Keratinocyte (primary cell): ENCODE results near the gene RGS8. TPM values are rescaled to one million over a fixed set of nuclear protein-coding genes. Genes with fewer than 3 reads are reported as not detected.

Experiments used
- DNase-seq: peaks from one replicate; pipeline ENCODE4 v3.0.0-alpha.2; 2011; ENCODE audit warnings: low read depth, missing footprints, low spot score
- FAIRE-seq: peaks from 2 replicates; lab custom pipeline; 2011; peaks lifted over from hg19 to GRCh38; lab: Jason Lieb, UNC
- H2AFZ ChIP-seq: 2 replicates; pipeline ENCODE4 v1.6.0; 2012; ENCODE audit warnings: low read length, control low read depth, inconsistent platforms; ENCODE audit not compliant: control insufficient read depth
- H3K27ac ChIP-seq: 2 replicates; pipeline ENCODE4 v1.5.1; 2011; ENCODE audit warnings: low read length; ENCODE audit not compliant: control insufficient read depth, insufficient read depth
- H3K27me3 ChIP-seq: 3 replicates; pipeline ENCODE4 v1.6.0; 2011; ENCODE audit warnings: low read length; ENCODE audit not compliant: control insufficient read depth, insufficient read depth; ENCODE audit errors: extremely low read depth
- H3K36me3 ChIP-seq, 2 experiments: 2 replicates in 1 of 2; 3 replicates in 1 of 2; pipeline ENCODE4 v1.5.1; 2011; ENCODE audit warnings: low read length in 2 of 2, mild to moderate bottlenecking in 1 of 2; ENCODE audit not compliant: control insufficient read depth in 2 of 2, insufficient read depth in 2 of 2; ENCODE audit errors: extremely low read depth in 1 of 2
- H3K4me1 ChIP-seq: 3 replicates; pipeline ENCODE4 v1.5.1; 2011; ENCODE audit warnings: low read length; ENCODE audit not compliant: control insufficient read depth, insufficient read depth; ENCODE audit errors: extremely low read depth
- H3K4me2 ChIP-seq: 3 replicates; pipeline ENCODE4 v1.6.0; 2011; ENCODE audit warnings: low read depth, low read length; ENCODE audit not compliant: control insufficient read depth, insufficient read depth; ENCODE audit errors: extremely low read depth
- H3K4me3 ChIP-seq, 3 experiments: fragments of 200-600 bp in 1 of 3; sonication (generic) in 1 of 3; 2 replicates in 2 of 3; 3 replicates in 1 of 3; pipeline ENCODE4 v1.5.1; 2011 to 2016; ENCODE audit warnings: low read length in 3 of 3, mild to moderate bottlenecking in 3 of 3, control low read depth in 2 of 3, inconsistent platforms in 1 of 3, low read depth in 1 of 3, mixed read lengths in 1 of 3, mixed run types in 1 of 3, moderate library complexity in 1 of 3; ENCODE audit not compliant: control insufficient read depth in 2 of 3, insufficient read depth in 2 of 3; ENCODE audit errors: extremely low read depth in 1 of 3
- H3K79me2 ChIP-seq: 2 replicates; pipeline ENCODE4 v1.6.0; 2012; ENCODE audit warnings: low read length; ENCODE audit not compliant: control insufficient read depth, insufficient read depth
- H3K9ac ChIP-seq: 3 replicates; pipeline ENCODE4 v1.6.0; 2011; ENCODE audit warnings: low read length; ENCODE audit not compliant: control insufficient read depth, insufficient read depth; ENCODE audit errors: extremely low read depth
- H3K9me1 ChIP-seq: 3 replicates; pipeline ENCODE4 v1.6.0; 2011; ENCODE audit warnings: low read length; ENCODE audit not compliant: control insufficient read depth, insufficient read depth; ENCODE audit errors: extremely low read depth
- H3K9me3 ChIP-seq: 2 replicates; pipeline ENCODE4 v1.5.1; 2012; ENCODE audit warnings: low read depth, low read length; ENCODE audit not compliant: control insufficient read depth
- H4K20me1 ChIP-seq: 3 replicates; pipeline ENCODE4 v1.6.0; 2011; ENCODE audit warnings: low read length; ENCODE audit not compliant: control insufficient read depth, insufficient read depth; ENCODE audit errors: extremely low read depth
- EZH2 ChIP-seq: IDR thresholded peaks from one replicate; pipeline ENCODE4 v1.6.1; 2012; ENCODE audit warnings: inconsistent platforms, mild to moderate bottlenecking, low read length, moderate library complexity
- dilution Hi-C: fragments of 300-500 bp; cut with MboI; formaldehyde crosslinking; loops from one replicate; pipeline ENCODE4 v1.7.0; 2020; ENCODE audit warnings: low sequenced_read_pairs; ENCODE audit not compliant: extremely low pct_ligation_motif_present
- polyA plus RNA-seq, 5 experiments: library from polyadenylated mRNA; depleted of rRNA in 3 of 5; stranded (reverse) in 3 of 5; stranded (forward) in 1 of 5; unstranded in 1 of 5; fragments of >200 nt; gene quantifications; 1 replicate in 1 of 5; 2 replicates in 3 of 5; 3 replicates in 1 of 5; pipeline versions ENCODE4 v1.2.1 to v1.2.3, GENCODE V29; 2011 to 2012; ENCODE audit warnings: missing spikeins in 2 of 5, low read depth in 1 of 5, low replicate concordance in 1 of 5
- TF ChIP-seq, protein P1 (sequence below), 3 experiments: IDR thresholded peaks in 1 of 3; conservative IDR thresholded peaks in 1 of 3; optimal IDR thresholded peaks in 1 of 3; 2 replicates in 2 of 3; 3 replicates in 1 of 3; pipeline versions ENCODE3 to v1.5.1; 2011; ENCODE audit warnings: low read length in 3 of 3, mild to moderate bottlenecking in 3 of 3, moderate library complexity in 2 of 3, control low read depth in 1 of 3, inconsistent platforms in 1 of 3; ENCODE audit not compliant: insufficient read depth in 2 of 3; ENCODE audit errors: extremely low read depth in 1 of 3

The RGS8 gene
- polyA plus RNA-seq, 1 donor (not counting 4 experiments of a cell fraction or from before 2014, with no cell fraction given), result not detected

DNA sequence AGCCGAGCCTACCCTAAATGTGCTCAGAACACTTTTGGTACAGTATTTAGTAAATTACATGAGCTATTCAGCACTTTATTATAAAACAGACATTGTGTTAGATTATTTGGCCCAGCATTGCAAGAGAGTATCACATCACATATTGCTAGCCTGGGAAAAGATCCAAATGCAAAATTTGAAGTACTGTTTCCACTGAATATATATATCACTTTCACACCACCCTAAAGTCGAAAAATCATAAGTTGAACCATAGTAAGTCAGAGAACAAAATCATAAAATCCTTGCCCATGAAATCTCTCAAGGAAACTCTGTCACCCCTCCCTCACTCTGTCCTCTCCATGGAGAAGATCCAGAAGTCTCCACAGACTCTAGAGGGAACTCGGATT, 33.1 kb downstream of the RGS8 start:
- no peak for DNase-seq
- TF ChIP-seq, protein P1, sequence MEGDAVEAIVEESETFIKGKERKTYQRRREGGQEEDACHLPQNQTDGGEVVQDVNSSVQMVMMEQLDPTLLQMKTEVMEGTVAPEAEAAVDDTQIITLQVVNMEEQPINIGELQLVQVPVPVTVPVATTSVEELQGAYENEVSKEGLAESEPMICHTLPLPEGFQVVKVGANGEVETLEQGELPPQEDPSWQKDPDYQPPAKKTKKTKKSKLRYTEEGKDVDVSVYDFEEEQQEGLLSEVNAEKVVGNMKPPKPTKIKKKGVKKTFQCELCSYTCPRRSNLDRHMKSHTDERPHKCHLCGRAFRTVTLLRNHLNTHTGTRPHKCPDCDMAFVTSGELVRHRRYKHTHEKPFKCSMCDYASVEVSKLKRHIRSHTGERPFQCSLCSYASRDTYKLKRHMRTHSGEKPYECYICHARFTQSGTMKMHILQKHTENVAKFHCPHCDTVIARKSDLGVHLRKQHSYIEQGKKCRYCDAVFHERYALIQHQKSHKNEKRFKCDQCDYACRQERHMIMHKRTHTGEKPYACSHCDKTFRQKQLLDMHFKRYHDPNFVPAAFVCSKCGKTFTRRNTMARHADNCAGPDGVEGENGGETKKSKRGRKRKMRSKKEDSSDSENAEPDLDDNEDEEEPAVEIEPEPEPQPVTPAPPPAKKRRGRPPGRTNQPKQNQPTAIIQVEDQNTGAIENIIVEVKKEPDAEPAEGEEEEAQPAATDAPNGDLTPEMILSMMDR (optimal IDR thresholded peaks at IDR 0.05 in 1 of 3, IDR thresholded peaks at IDR 0.05 in 1 of 3, conservative IDR thresholded peaks at IDR 0.05 in 1 of 3; ENCODE audit: extremely low read depth in 1 of 3, insufficient read depth in 2 of 3, low read length in 3 of 3), result no peak
- TF ChIP-seq EZH2, result no peak
- Histone ChIP-seq H3K27me3 (peaks cover 6% of the 10 kb centered on the region), H3K4me2 (no peak overlapping the region), H3K79me2 (no peaks in the 10 kb centered on the region), H3K9me3 (no peaks in the 10 kb centered on the region), H3K4me1 (no peaks in the 10 kb centered on the region), H4K20me1 (no peaks in the 10 kb centered on the region), H2AFZ (no peak overlapping the region), H3K4me3 (no peak overlapping the region), H3K27ac (no peak overlapping the region), H3K9me1 (no peaks in the 10 kb centered on the region), H3K36me3 (no peaks in the 10 kb centered on the region), H3K9ac (no peak overlapping the region)
- dilution Hi-C loops, result no loop called here
- no peak for FAIRE-seq

DNA sequence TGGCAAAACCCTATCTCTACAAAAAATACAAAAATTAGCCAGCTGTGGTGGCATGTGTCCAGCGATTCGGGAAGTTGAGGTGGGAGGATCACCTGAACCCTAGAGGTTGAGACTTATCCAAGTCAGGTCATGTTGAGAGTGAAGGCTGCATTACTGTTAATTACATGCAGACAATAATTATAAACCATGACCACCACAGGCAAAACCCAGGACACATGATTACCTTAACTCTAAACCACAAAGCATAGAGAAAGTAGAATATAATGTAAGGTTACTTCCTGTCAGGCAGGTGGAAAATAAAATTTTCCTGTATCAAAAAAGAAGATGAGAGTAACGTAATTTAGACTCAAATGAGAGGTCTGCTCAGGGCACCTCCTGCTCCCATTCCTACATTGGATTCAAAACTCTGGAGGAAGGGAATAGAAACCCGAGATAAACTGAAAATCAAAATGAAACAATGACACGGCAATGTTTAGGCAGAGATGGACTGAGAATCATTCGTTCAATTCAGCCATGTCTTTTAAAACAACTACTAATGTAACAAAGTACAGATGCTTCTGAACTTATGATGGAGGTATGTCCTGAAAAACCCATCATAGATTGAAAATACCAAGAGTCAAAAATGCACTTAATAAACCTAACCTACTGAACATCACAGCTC, 33.6 kb downstream of the RGS8 start:
- H3K9ac ChIP-seq, result no peak overlapping the region
- TF ChIP-seq EZH2, result no peak
- TF ChIP-seq, protein P1 (optimal IDR thresholded peaks at IDR 0.05 in 1 of 3, IDR thresholded peaks at IDR 0.05 in 1 of 3, conservative IDR thresholded peaks at IDR 0.05 in 1 of 3; ENCODE audit: extremely low read depth in 1 of 3, insufficient read depth in 2 of 3, low read length in 3 of 3), result no peak
- H3K4me1 ChIP-seq, result no peaks in the 10 kb centered on the region
- no peaks in the 10 kb centered on the region for H3K36me3 ChIP-seq
- H3K9me1 ChIP-seq, result no peaks in the 10 kb centered on the region
- no peak overlapping the region for H2AFZ ChIP-seq
- H4K20me1 ChIP-seq, result no peaks in the 10 kb centered on the region
- H3K9me3 ChIP-seq, result no peaks in the 10 kb centered on the region
- no peak overlapping the region for H3K4me3 ChIP-seq
- H3K27ac ChIP-seq, result no peak overlapping the region
- no peak for DNase-seq
- no peaks in the 10 kb centered on the region for H3K79me2 ChIP-seq
- FAIRE-seq, result no peak
- dilution Hi-C loops, result no loop called here
- H3K27me3 ChIP-seq, result peaks cover 6% of the 10 kb centered on the region
- H3K4me2 ChIP-seq, result no peak overlapping the region
